ENCODE data around the gene TPX2.
"Not testable (repeated sequence)": the region's sequence is repeated elsewhere in the genome, so short reads cannot be mapped to it uniquely, and the experiment has no call there.

TPX2 gene

DNA sequence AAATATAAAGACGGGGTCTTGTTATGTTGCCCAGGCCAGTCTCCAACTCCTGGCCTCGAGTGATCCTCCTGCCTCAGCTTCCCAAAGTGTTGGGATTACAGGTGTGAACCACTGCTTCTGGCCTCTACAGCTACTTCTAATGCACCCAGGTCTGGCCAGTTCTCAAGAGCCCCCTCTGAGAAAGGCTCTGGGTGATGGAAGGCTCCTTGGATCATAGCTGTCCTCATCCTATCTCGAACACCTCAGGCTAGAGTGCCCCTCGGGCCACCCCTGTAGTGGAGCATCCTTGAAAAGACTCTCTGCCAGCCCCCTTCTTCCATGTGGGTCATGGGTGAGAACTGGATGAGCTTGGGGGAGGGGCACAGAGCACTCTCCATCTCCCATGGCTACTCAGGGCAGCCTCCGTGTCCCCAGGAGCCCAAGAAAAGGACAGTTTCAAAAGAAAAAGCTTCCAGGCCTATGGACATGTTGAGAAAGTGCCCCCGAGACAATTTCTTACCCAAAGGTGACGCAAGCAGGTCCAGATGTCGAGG is 79.4 kb downstream of the TPX2 start:
- no peak for DNase-seq

DNA sequence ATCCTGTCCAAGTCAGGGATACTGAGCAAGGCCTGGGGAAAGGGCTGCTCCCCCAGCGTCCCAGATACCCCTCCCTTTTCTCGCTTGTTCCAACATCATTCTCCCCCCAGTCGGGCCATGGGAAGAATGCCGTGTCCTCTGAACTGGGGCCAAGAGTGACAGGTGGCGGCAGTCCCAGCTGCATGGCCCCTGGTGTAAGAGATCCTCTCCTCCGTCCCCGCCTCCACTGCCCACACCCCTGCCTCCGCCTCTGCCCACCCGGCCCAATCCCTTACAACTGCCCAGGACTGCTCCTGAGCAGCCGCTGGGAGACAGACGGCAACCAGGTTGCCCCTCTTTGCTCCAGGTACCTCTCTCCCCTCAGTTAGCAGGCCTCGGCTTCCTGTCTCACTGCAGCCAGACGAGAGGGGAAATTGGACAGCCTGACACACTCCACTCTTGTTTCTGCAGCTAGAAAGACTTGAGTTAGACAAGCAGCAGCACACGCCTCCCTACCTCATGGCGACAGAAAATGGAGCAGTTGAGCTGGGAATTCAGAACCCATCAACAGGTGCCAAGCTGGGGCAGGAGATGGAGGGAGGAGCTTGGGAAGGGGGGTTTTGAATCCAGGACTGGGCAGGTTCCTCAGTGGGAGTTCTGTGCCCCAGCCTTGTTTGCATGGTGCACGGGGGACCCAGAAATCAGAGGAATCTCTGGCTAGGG is 80.1 kb downstream of the TPX2 start, which contains the start of gene MYLK2:
TSS of gene MYLK2 (plus strand) at position 274 of the 702 bp plus-strand sequence. CDS start at position 499, 225 bp downstream.
- DNase-seq: peak; percentile 34

GRCh38 chr20:31820228-31820627 is 81.1 kb downstream of the TPX2 start:
- no peak for DNase-seq

GRCh38 chr20:31821427-31821826 is 82.3 kb downstream of the TPX2 start:
- DNase-seq: no peak

GRCh38 chr20:31822421-31823330 is 83.6 kb downstream of the TPX2 start:
- peak; percentile 66 for DNase-seq

DNA sequence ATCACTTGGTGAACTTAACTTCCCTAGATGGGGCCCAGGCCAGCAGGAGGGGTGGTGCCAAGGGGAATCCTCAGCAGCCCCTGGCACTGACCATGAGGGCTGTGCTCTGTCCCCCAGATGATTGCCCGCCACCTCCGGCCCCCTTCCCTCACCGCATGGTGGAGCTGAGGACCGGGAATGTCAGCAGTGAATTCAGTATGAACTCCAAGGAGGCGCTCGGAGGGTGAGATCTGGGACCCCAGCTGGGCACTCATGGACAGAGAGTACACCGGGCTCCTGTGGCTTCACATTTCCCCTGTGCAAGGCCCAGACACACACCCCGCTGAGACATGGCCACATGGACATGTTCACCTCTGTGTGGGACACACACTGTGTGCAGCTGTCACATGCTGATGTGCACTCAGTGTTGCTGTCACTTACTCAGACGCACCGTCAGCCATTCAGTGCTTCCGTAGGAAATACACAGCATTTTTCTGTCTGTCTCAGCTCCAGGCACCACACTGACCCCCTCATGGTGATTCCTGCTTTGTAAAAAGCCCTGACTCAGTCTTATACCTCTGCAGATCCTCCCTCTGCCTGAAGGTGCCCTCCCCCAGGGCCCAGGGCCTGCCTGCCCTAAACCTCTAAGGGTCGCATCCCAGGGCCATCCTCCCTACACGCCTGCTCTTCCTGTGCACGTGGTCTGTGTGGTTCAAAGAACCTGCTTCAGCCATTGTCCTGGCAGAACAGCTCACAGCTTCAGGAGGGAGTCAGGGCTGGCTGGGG is 84.5 kb downstream of the TPX2 start:
- DNase-seq: no peak

DNA sequence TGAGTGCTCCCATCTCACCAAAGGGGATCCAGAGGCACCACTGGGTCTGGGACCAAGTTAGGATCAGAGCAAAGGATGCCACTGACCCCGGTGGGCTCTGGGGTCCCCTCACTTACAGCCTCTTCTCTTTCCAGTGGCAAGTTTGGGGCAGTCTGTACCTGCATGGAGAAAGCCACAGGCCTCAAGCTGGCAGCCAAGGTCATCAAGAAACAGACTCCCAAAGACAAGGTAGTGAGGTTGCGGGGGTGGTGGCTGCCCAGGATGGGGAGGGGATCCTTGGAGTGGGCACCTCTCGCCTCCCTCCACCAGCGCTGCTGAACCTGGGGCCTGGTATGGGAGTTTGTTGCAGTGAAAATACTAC is 85.0 kb downstream of the TPX2 start:
- no peak for DNase-seq

DNA sequence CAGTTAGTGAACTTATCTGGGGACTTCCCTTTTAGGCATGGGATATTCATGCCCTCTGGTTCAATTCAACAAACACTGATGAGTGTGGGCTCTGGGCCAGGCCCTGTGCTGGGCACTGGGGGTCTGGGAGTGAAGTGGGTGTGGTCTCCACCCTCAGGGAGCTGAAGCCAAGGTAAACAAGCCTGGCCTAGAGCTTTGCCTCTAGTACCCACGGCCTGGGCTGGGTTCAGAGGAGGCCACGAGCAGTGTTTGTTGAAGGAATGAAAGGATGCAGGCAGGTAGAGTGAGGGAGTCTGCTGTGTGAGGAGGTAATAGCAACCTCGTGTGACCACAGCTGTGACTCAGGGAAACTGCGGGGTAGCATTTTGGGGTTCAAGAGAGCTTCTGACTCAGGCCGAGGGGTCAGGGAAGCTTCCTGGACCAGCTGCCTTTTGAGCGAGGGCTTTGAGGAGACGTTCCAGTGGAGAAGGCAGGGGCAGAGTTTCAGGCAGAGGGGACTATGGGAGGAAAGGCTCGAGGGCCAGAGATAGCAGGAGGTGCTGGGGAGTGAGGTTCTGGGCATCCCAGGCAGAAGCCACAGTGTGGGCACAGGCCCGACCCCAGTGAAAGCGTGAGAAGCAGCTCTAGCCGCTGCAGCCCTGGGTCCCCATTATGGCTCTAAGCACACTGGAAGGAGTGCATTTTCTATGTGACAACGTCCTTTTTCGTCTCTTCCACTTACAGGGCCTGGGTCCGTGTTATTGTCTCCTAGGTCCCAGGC is 85.6 kb downstream of the TPX2 start:
- no peak for DNase-seq

GRCh38 chr20:31826074-31826473 is 87.0 kb downstream of the TPX2 start:
- DNase-seq: no peak

- DNase-seq: no peak
Measured at GRCh38 chr20:31827059-31827458, 88.0 kb downstream of the TPX2 start.

- DNase-seq: not testable (repeated sequence)
Measured at GRCh38 chr20:31828016-31828415, 88.9 kb downstream of the TPX2 start.

DNA sequence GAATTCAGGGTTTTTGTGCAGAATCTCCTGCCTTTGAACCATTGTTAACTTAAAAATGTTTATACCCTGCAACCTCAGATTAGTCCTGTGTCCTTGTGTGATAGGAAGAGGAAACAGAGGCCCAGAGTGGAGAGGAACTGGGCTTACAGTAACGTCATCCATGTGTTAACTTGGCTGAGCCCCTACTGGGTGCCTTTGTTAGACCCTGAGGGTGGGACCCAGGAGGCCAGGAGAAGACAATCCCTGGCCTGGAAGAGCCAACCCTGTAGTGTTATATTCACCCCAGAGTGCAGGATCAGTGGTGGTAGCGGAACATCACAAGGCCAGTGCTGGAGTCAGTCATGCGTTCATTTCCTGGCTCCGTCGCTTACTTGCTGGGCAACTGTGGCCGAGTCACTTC is 90.6 kb downstream of the TPX2 start:
- DNase-seq: no peak

- DNase-seq: no peak
Measured at GRCh38 chr20:31830406-31830981, 91.4 kb downstream of the TPX2 start.

GRCh38 chr20:31831211-31831610 is 92.1 kb downstream of the TPX2 start:
- no peak for DNase-seq

DNA sequence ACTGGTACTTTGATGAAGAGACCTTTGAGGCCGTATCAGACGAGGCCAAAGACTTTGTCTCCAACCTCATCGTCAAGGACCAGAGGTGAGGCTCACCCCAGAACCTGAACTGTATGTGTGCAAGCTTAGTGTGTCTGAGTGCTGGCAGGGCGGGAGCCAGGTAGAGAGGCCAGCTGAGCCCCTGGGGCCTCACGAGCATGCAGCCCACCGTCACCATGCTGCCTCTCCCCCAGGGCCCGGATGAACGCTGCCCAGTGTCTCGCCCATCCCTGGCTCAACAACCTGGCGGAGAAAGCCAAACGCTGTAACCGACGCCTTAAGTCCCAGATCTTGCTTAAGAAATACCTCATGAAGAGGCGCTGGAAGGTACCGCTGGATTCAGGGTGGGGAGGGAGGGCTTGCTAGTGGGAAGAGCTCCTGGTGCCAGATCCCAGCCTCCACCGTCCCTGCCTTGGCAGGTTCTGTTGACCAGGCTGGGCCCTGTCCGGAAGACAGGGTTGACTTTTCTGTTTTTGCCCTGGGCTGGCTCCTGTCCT is 92.7 kb downstream of the TPX2 start:
- no peak for DNase-seq

DNA sequence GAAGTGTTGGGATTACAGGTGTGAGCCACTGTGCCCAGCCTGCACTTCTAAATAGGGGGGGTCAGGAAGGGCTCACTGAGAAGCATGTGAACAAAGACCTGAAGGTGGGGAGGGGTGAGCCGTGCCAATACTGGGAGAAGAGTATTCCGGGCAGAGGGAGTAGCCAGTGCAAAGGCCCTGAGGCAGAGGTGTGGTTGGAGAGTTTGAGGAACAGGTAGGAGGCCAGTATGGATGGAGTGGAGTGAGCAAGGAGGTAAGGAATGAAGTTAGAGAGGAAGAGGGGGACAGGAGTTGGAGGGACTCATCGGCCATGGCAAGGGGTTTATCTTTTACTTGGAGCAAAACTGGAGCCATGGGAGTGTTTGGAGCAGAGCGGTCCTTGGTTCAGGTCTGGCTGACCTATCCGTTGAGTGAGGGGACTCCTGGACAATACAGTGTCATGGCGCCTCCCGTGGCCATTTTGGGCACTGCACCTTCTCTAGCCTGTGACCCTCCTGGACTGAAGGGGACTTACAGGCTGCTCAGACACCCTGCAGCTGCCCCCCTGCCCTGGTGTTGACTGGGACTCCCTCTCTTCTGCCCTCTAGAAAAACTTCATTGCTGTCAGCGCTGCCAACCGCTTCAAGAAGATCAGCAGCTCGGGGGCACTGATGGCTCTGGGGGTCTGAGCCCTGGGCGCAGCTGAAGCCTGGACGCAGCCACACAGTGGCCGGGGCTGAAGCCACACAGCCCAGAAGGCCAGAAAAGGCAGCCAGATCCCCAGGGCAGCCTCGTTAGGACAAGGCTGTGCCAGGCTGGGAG is 94.2 kb downstream of the TPX2 start:
- no peak for DNase-seq

GRCh38 chr20:31833931-31834521 is 94.9 kb downstream of the TPX2 start:
- DNase-seq: no peak

GRCh38 chr20:31835554-31835953 is 96.5 kb downstream of the TPX2 start:
- no peak for DNase-seq

DNA sequence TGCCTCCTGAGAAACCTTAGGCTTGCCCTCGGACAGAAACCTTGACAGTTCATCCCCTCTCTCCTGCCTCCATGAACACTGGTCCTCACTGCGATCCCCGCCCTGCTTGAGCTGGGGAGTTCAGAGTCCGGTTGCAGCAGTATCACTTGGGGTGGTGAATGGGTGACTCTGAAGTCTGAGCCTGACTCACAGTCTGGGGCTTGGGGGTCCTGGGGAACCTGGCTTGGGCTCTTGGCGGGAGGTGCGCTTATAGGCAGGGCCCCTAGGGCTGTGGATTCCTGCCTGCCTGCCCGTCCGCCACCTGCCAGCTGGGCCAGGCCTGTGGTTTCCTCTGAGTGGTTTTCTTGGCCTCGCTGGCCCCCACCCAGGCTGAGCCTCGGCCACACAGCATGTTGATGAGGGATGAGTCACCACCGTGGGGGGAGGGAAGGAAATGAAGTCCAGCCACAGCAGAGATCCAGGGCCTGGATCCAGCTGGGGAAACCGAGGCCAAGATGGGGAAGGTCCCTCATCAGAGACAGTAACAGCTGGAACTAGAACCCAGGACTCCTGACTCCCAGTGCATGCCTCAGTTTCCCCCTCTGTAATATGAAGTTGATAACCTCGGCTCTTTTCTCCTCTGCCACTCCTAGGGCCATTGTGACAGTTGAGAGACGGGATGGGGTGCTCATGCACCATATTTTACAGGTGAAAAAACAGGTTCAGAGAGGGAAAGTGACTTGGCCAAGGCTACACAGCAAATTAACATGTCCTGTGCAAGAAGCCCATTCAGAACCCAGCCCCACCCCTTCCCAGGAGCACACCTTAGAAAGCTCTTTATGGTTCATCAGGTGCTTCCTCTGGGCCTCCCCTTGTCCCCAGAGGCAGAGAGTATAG is 97.1 kb downstream of the TPX2 start:
- DNase-seq: no peak

Measured in NCI-H524 treated with DMSO at 0.1 percent for 48 hours (cell line).